Endodermal cell (in vitro differentiated cells): ENCODE measurements around the gene NDST1. TPM values are rescaled to one million over a fixed set of nuclear protein-coding genes. Genes with fewer than 3 reads are reported as not detected.

Experiments used
- DNase-seq: peaks from one replicate; pipeline ENCODE4 v3.0.0-alpha.2; 2017
- H3K27ac ChIP-seq: 2 replicates; pipeline ENCODE4 v1.5.1; 2013; ENCODE audit warnings: mild to moderate bottlenecking, low read depth, low read length, moderate library complexity
- H3K27me3 ChIP-seq: 2 replicates; pipeline ENCODE4 v1.6.1; 2013; ENCODE audit warnings: mild to moderate bottlenecking, low read length, moderate library complexity; ENCODE audit not compliant: insufficient read depth, control insufficient read depth, poor library complexity, severe bottlenecking
- H3K36me3 ChIP-seq: 2 replicates; pipeline ENCODE4 v1.7.0; 2013; ENCODE audit warnings: mild to moderate bottlenecking, low read length, moderate library complexity; ENCODE audit not compliant: control insufficient read depth, insufficient read depth
- H3K4me1 ChIP-seq: one replicate; pipeline ENCODE4 v1.7.0; 2013; ENCODE audit warnings: low read length; ENCODE audit not compliant: control insufficient read depth, insufficient read depth
- H3K4me3 ChIP-seq: 2 replicates; pipeline ENCODE4 v1.5.1; 2013; ENCODE audit warnings: mild to moderate bottlenecking, low read length, moderate library complexity
- H3K9ac ChIP-seq: 2 replicates; pipeline ENCODE4 v1.6.1; 2013; ENCODE audit warnings: mild to moderate bottlenecking, low read length, moderate library complexity; ENCODE audit not compliant: poor library complexity, severe bottlenecking; ENCODE audit errors: extremely low read depth
- H3K9me3 ChIP-seq: 2 replicates; pipeline ENCODE4 v1.6.1; 2013; ENCODE audit warnings: mild to moderate bottlenecking, low read length, moderate library complexity; ENCODE audit not compliant: control insufficient read depth
- H3K27ac Mint-ChIP-seq: 2 replicates; pipeline ENCODE4 v1.8.0; 2020; ENCODE audit warnings: mixed read lengths
- H3K27me3 Mint-ChIP-seq: 2 replicates; pipeline ENCODE4 v1.8.0; 2021; ENCODE audit warnings: mild to moderate bottlenecking, mixed read lengths; ENCODE audit not compliant: insufficient read depth
- H3K36me3 Mint-ChIP-seq: 2 replicates; pipeline ENCODE4 v1.8.0; 2020; ENCODE audit warnings: low read depth, mixed read lengths
- H3K4me1 Mint-ChIP-seq: 2 replicates; pipeline ENCODE4 v1.8.0; 2020; ENCODE audit warnings: mixed read lengths
- H3K4me3 Mint-ChIP-seq: 2 replicates; pipeline ENCODE4 v1.8.0; 2020; ENCODE audit warnings: mild to moderate bottlenecking, moderate library complexity, mixed read lengths
- H3K9me3 Mint-ChIP-seq: 2 replicates; pipeline ENCODE4 v1.8.0; 2020; ENCODE audit warnings: mild to moderate bottlenecking, mixed read lengths
- WGBS, 2 experiments: methylation state at CpG; one replicate each; pipeline versions ENCODE4 v1.1.5 to v1.1.7; 2013; ENCODE audit warnings: missing lambda C conversion rate in 2 of 2, mixed read lengths in 1 of 2; ENCODE audit not compliant: insufficient coverage in 1 of 2, insufficient read length in 1 of 2; 5-methylcytosine and 5-hydroxymethylcytosine counted together
- total RNA-seq, 2 donors: library from RNA; stranded (reverse); fragmentation: NEBNext Ultra II Directional in 1 of 2; extraction: Animal tissue kit (Norgen Biotek cat#: 25700) in 1 of 2; gene quantifications; 2 replicates in 1 of 2; 3 replicates in 1 of 2; pipeline ENCODE4 v1.2.1, GENCODE V29; 2021
- TF ChIP-seq, protein P1 (sequence below): fragments of 200-600 bp; sonication (generic); conservative IDR thresholded peaks from 2 replicates; pipeline ENCODE4 v1.5.0; 2021; ENCODE audit warnings: antibody characterized with exemption, mild to moderate bottlenecking

NDST1 gene
- total RNA-seq, 2 donors from 2014 or later: 53.3 to 71.7 TPM

DNA sequence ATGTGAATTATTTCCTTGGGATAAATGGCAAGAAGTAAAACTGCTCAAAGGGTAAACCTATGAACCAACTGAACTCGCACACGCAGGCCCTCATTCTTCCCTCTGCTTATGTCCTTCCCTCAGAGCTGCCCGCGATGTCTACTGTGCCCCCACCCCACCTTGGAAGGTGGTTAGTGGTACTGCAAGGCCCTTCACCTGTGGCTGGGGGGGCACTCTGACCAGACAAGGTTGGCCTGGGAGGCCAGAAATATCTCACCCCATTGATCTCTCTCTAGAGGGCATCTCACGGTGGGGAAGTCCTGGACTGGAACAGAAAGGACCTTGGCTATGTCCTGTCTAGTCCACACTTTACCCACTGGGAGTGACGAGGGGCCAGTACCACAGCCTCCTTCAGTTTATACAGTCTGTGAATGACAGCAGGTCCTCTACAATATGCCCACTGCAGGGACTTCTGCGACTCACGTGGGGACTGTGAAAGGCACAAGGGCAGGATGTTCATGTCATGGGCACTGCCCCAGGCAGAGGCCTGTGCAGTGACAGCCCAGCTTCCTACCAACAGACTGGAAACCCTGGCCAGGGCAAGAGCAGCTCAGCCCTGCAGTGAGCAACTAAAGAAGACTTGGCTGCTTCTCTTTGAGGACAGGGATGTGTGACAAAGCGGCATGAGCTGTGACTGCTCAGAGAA, 75.8 kb downstream of the NDST1 start:
- no peak overlapping the region for H3K27ac Mint-ChIP-seq
- TF ChIP-seq, protein P1, sequence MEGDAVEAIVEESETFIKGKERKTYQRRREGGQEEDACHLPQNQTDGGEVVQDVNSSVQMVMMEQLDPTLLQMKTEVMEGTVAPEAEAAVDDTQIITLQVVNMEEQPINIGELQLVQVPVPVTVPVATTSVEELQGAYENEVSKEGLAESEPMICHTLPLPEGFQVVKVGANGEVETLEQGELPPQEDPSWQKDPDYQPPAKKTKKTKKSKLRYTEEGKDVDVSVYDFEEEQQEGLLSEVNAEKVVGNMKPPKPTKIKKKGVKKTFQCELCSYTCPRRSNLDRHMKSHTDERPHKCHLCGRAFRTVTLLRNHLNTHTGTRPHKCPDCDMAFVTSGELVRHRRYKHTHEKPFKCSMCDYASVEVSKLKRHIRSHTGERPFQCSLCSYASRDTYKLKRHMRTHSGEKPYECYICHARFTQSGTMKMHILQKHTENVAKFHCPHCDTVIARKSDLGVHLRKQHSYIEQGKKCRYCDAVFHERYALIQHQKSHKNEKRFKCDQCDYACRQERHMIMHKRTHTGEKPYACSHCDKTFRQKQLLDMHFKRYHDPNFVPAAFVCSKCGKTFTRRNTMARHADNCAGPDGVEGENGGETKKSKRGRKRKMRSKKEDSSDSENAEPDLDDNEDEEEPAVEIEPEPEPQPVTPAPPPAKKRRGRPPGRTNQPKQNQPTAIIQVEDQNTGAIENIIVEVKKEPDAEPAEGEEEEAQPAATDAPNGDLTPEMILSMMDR: peak; percentile 19
- no peaks in the 10 kb centered on the region for H3K27me3 ChIP-seq
- H3K9ac ChIP-seq: no peak overlapping the region
- H3K36me3 ChIP-seq: no peaks in the 10 kb centered on the region
- H3K36me3 Mint-ChIP-seq: no peaks in the 10 kb centered on the region
- peak; percentile 44 for DNase-seq
- no peak overlapping the region for H3K27ac ChIP-seq
- H3K4me1 Mint-ChIP-seq: peaks cover 23% of the 10 kb centered on the region
- no peak overlapping the region for H3K4me3 ChIP-seq
- peaks cover 12% of the 10 kb centered on the region for H3K4me1 ChIP-seq
- peaks cover 1% of the 10 kb centered on the region for H3K27me3 Mint-ChIP-seq
- H3K9me3 Mint-ChIP-seq: no peaks in the 10 kb centered on the region
- 86 to 100% methylated on average over 4 to 9 of the region's 9 CpGs for whole genome bisulfite sequencing, 2 experiments
- no peak overlapping the region for H3K4me3 Mint-ChIP-seq
- H3K9me3 ChIP-seq: no peaks in the 10 kb centered on the region

DNA sequence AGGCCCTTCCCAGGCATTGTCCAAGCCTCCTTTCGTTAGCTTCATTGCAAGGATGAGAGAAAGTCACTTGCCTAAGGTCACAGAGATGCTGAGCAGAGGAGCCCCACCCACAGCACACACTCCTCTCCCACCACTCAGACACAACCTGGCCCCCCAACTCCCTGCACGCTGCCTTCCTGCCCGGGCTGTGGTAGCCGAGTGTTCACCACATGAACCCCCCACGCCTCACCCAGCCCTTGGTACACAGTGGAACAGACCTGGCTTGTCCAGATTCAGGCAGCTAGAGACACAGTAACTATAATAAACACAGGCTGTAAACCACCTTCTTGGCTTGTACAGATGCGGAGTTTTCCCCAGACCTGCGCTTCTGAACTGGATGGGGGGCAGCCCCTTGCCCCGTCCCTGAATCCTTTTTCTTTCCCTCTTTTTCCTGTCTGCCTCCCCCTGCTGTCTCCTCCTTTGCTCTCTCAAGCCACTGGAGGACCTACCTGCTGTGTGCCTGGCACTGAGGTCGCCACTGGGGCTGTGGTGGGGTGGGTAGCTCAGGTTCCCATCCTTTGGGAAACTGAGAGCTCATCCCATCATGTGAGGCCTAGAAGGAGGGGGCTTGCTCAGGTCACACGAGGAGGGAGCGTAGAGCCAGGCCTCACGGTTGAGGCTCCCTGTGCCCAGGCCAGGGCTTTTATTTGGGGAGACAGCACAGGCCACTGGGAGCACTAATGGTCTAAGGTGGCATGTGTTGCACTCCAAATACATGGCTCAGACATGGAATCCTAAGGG, 76.8 kb downstream of the NDST1 start:
- Mint-ChIP-seq H3K27ac (no peak overlapping the region), H3K4me3 (no peak overlapping the region), H3K4me1 (peaks cover 23% of the 10 kb centered on the region), H3K36me3 (no peaks in the 10 kb centered on the region), H3K27me3 (peaks cover under 1% of the 10 kb centered on the region), H3K9me3 (no peaks in the 10 kb centered on the region)
- Histone ChIP-seq H3K36me3 (no peaks in the 10 kb centered on the region), H3K9me3 (no peaks in the 10 kb centered on the region), H3K4me1 (peaks cover 12% of the 10 kb centered on the region), H3K9ac (no peak overlapping the region), H3K4me3 (no peak overlapping the region), H3K27me3 (no peaks in the 10 kb centered on the region), H3K27ac (no peak overlapping the region)
- peak; percentile 37 for DNase-seq
- TF ChIP-seq, protein P1: no peak
- WGBS, 2 experiments: 90 to 96% methylated on average over 8 to 12 of the region's 12 CpGs

- TF ChIP-seq, protein P1: no peak
- no peaks in the 10 kb centered on the region for H3K9me3 Mint-ChIP-seq
- no peak overlapping the region for H3K27ac Mint-ChIP-seq
- H3K9me3 ChIP-seq: no peaks in the 10 kb centered on the region
- H3K27me3 Mint-ChIP-seq: no peaks in the 10 kb centered on the region
- H3K9ac ChIP-seq: no peak overlapping the region
- no peaks in the 10 kb centered on the region for H3K36me3 Mint-ChIP-seq
- peaks cover 29% of the 10 kb centered on the region for H3K4me1 Mint-ChIP-seq
- no peak overlapping the region for H3K4me3 ChIP-seq
- DNase-seq: peak; percentile 36
- no peaks in the 10 kb centered on the region for H3K36me3 ChIP-seq
- no peak overlapping the region for H3K27ac ChIP-seq
- H3K4me3 Mint-ChIP-seq: no peak overlapping the region
- H3K4me1 ChIP-seq: peaks cover 12% of the 10 kb centered on the region
- 79 to 81% methylated on average over 5 to 9 of the region's 9 CpGs for WGBS, 2 experiments
- H3K27me3 ChIP-seq: no peaks in the 10 kb centered on the region
Measured at GRCh38 chr5:150585781-150586341, 77.9 kb downstream of the NDST1 start.
